ENCODE results near the gene ARAP2.

ARAP2 gene

DNA sequence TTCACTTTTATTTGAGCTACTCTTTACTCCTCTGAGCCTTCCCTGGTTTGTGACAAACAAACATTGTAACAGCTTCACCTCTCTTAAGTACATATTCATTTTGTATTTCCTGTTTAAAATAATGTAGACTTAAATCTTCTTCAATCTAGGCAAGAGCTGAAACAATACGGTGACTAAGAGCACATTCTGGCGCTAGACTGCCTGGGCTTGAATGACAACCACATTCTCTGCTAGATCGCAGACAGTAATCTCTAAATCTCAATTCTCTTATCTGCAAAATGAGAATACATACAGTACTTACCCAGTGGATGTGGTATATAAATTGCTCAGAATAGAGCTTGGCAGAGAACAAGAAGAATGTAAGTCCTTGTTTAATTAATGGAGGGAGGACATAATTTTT, 144.8 kb downstream of the ARAP2 start:
- DNase-seq = no peak

DNA sequence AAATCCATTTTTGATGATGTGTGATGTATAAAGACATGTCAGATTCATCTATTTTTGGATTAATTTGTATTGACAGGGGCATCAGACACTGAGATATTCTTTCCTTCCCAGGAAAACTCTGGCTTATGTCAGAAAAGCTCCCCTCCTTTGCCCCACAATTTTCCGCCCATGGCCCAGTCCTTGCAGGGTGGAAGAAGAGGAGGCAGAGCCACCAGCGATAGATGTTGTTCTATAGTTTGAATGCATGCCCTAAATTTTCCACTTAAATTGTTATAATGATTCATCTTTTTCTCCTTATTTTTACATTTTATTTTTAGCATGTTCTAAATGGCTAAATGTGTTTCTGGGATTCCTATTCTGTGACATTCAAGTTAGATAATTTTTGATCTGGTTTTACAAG, 149.3 kb downstream of the ARAP2 start:
- DNase-seq = no peak

GRCh38 chr4:36091997-36092396, 152.3 kb downstream of the ARAP2 start:
- no peak for DNase-seq

- DNase-seq = peak; percentile 51 to 84
Observed at GRCh38 chr4:36088542-36088941, 155.8 kb downstream of the ARAP2 start.

GRCh38 chr4:36086261-36086786, 158.0 kb downstream of the ARAP2 start:
- no peak for DNase-seq

GRCh38 chr4:36082817-36083216, 161.5 kb downstream of the ARAP2 start:
- no peak for DNase-seq

DNA sequence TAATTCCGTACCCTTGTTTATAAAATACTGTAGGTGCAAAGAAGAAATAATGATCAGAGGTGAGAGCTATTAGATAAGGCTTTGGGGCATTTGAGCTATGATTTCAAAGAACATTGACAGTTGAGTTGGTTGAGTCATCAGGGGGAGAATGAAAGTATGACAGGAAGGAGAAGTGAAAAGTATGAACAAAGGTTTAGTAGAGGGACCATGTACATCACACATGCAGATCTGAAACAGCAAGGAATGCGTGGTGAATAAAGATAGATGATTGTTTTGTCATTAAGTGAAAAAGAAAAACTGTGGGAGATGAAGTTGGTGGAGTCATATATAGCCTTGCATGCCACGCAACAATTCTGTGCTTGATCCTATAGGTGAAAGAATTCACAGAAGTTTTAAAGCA, 163.1 kb downstream of the ARAP2 start:
- no peak for DNase-seq

- DNase-seq = no peak
Observed at GRCh38 chr4:36079666-36080065, 164.6 kb downstream of the ARAP2 start.

- DNase-seq = no peak
Observed at GRCh38 chr4:36078319-36078718, 166.0 kb downstream of the ARAP2 start.

DNA sequence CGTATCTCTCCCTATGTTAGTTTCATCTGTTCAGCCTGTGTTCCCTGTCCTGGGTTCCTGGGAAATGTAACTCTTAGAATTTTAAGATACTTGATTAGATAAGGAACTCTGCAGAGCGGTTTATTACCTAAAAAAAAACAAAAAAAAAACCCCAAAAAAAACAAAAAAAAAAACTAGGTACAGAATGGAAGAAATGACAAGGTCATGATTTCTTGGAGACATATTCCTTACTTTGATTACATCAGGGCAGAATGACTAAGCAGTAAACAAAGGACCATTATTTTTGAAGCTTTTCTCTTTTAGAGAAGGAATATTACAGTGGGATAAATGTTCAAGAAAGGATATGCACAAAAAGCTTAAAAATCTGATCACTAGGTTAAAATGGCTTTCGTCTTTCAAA, 171.8 kb downstream of the ARAP2 start:
- DNase-seq = no peak

GRCh38 chr4:36067116-36067515, 177.2 kb downstream of the ARAP2 start:
- DNase-seq = no peak

DNA sequence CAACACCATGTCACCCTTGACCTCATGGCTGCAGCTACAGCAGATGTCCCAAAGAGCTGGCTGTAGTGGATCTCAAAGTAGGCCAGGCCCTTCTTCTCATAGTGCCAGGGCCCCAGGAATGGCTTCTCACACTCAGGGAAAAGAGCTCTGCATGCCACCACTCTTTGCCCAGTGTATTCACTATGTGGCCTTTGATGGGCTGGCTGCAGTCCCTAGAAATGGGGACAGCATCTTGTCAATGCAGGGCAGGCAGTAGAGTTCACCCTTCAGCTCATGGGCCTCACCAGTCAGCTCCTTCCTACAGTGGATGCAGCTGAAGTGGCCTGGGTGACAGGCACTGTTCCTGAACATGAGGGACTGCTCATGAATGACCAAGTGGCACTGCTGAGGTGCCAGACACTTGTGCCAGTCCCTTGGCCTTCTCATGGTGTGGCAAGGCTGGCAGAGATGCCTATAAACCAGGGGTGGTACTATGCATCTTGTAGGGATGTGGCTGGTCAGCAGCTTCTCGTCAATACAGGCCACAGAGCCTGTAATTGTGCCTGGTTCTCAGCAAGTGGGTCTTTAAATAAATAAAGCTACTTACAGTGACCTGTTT, 178.9 kb downstream of the ARAP2 start:
- no peak for DNase-seq

GRCh38 chr4:36064117-36064516, 180.2 kb downstream of the ARAP2 start:
- DNase-seq = no peak

DNA sequence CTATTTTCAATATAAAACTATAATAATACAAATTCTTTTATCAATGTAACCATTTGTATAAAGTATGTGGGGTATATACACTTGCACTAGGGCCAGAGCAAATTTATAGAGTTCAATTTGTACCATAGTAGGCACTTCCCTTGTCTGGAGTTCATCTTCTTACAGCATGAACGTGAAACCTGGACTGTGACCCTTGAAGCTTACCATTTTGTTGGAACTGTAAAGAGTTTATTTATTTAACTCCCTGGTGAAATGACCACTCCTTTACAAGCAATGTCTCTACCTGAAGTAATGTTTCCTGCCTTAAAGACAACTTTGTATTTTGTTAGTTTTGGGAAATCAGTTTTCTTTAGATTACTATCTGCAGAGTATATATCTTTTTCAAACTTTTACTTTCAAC, 188.2 kb downstream of the ARAP2 start:
- no peak for DNase-seq

DNA sequence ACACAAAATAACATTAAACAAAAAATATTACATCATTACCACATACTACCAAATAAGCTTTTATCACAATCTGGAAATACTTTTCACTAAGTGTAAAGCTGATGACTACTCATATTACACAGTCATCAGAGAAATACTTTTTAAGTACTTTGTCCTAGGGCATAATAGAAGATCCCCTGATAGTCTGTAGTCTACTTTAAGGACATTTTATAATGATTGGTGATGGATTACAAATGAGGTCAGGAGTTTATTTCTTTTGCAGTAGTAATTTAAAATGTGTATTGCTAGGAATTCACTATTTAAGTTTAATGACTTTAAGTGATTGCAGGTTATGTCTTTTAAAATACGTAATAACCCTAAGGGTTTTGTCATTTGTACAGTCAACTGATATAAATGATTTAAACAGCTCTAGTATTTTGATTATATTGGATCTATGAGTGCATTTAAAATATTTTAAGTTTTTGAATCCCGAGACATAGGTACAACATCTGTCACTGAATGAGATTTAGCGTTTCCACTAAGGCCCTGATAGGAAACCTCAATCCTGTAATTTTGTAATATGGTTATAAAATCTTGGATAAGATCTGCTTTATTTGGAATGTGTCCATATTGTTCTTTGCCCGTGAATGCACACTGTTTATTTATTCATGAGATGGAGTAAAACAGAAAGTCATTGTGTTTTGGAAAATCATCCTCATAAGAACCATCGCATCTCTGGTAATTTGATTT, 189.5 kb downstream of the ARAP2 start:
- DNase-seq = no peak

- no peak for DNase-seq
Observed at GRCh38 chr4:36053930-36054329, 190.4 kb downstream of the ARAP2 start.

DNA sequence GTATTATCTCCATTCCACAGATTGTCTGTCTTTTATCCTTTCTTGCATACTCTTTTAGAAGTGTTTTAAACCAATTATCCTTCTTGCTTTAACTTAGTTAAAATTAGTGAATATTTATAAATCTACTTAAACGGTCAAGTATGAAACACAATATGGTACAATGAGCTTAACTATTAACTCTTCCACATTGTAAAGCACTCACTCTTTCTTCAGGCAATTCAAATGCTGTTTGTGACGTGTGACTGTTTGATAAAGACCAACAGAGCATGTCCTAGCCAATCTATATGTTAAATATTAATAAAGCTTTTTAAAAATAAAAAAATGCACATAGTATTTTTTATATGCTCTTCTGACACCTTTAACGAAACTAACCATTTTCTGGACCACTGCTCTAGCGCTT, 192.7 kb downstream of the ARAP2 start:
- no peak for DNase-seq

DNA sequence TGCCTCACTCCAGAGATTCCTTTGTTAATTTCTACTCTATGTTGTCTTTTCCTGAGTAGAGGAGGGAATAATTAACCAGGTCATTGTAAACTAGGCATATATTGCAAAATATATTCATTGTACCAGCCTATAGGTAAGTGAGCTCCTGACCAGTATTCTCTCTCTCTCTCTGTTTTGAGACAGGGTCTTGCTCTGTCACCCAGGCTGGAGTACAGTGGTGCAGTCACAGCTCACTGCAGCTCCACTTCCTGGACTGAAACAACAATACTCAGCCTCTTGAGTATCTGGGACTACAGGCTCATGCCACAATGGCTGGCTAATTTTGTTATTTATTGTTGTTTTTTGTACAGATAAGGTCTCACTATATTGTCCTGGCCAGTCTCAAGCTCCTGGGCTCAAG, 198.3 kb downstream of the ARAP2 start:
- DNase-seq = no peak

DNA sequence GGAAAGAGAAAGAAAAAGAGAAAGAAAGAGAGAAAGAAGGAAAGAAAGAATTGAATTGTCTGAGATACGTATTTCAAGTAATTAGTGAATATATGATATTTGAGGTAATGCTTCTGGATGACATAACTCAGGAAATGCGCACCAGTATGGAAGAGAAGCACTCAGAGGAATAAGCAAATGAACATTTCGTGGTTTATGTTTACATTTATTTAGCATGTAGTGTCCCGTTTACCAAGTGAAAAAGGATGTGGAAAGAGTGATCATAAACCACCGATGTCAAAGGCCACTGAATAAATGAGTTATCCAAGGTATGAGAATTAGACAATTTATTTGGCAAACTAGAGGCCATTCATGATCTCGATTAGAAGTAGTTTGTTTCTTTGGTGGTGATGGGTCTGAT, 200.4 kb downstream of the ARAP2 start:
- DNase-seq = no peak

GRCh38 chr4:36043241-36043640, 201.1 kb downstream of the ARAP2 start:
- DNase-seq = no peak

DNA sequence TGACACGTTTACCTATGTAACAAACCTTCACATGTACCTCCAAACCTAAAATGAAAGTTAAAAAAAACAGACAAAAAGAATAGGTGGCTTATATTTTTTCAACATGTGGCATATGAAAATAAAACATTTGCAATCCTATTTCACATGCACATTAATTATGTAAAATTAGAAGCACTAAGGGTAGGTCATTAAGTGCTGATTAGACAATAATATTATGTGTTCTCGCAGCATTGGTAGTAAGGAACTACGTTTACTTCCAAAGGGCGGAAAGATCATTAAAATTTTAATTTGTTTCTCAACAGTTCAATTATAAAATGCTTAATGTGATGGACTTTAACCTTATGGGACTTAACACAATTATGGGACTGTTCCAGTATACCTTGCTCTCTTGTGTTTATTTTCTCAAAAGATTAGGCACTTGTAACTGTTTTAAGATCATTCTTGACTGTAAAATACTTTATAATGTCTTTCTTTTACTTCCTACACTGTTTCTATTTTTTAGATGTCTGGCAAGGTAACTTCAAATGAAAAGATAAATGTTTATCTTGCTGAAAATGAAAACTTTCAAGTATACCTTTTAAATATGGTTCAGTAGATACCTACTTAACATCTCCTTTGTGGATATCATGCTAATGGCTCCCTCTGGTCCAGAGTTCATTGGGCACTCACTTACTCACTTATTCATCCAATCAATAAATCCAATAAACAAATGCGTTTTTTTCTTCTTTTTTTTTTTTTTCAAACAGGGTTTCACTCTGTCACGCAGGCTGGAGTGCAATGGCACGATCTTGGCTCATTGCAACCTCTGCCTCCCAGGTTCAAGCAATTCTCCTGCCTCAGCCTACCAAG, 202.0 kb downstream of the ARAP2 start:
- DNase-seq = no peak

DNA sequence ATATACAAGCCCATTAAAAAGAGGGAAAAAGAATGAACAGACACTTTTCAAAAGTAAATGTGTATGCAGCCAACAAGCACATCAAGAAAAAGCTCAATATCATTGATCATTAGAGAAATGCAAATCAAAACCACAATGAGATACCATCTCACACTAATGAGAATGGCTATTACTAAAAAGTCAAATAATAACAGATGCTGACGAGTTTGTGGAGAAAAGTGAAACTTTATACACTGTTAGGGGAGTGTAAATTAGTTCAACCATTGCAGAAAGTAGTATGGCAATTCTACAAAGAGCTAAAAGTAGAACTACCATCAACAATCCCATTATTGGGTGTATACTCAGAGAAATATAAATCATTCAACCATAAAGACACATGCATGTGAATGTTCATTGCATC, 203.0 kb downstream of the ARAP2 start:
- no peak for DNase-seq

GRCh38 chr4:36039026-36039425, 205.3 kb downstream of the ARAP2 start:
- peak in 1 of 2 experiments; percentile 65 for DNase-seq

DNA sequence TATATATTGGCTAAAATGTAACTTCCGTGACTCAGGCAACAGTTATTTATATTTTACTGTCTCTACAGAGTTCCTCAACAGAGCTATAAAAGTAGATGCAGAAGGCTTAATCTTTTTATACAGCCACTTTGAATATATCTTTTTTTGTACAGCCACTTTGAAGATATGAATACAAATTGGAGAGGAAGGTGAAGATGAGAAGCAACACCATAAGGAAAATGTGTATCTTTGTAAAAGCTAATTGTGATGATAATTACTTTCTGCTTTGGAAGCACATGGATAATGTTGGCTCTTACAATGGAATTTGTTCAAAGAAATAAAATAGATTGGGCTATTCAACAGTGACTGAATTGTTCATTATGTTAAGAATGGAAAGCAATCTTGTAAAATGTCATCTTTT, 205.8 kb downstream of the ARAP2 start:
- DNase-seq = no peak

All from NCI-H2081 (cell line).